A673 (cell line): ENCODE measurements around the gene FAM47E. TPM values are rescaled to one million over a fixed set of nuclear protein-coding genes. Genes with fewer than 3 reads are reported as not detected.
"Not testable (repeated sequence)": the region's sequence is repeated elsewhere in the genome, so short reads cannot be mapped to it uniquely, and the experiment has no call there.

Experiments used
- BruUV-seq: library from RNA; stranded (reverse); fragments of 400-500 nt; replicated peaks from 2 replicates; lab custom pipeline; 2021; lab: Mats Ljungman, UMichigan
- CTCF ChIA-PET: fragments of 300-600 bp; sonication (Branson Sonifier 250); formaldehyde crosslinking; loops from one replicate; lab custom pipeline; 2022; ENCODE audit warnings: antibody characterized with exemption; lab: Charles Lee
- POLR2A ChIA-PET: fragments of 300-600 bp; sonication (Branson Sonifier 250); formaldehyde crosslinking; loops from one replicate; lab custom pipeline; 2022; ENCODE audit warnings: antibody characterized with exemption; ENCODE audit not compliant: low non-redundant PET; lab: Charles Lee
- DNase-seq: peaks from one replicate; pipeline ENCODE4 v3.0.0-alpha.2; 2015; ENCODE audit warnings: low spot score
- H3K27ac ChIP-seq: fragments of 200-600 bp; sonication (generic); 2 replicates; pipeline ENCODE4 v1.5.1; 2016; ENCODE audit warnings: mixed run types, low read depth, mild to moderate bottlenecking, mixed read lengths, antibody characterized with exemption, low read length; ENCODE audit not compliant: poor library complexity, severe bottlenecking
- H3K27me3 ChIP-seq: fragments of 200-600 bp; sonication (generic); replicated peaks from 2 replicates; pipeline ENCODE4 v1.6.1; 2017; ENCODE audit warnings: mixed run types, low read depth, mild to moderate bottlenecking, mixed read lengths, antibody characterized with exemption, low read length; ENCODE audit not compliant: insufficient read depth, poor library complexity
- H3K36me3 ChIP-seq: fragments of 200-600 bp; sonication (generic); 2 replicates; pipeline ENCODE4 v1.6.1; 2016; ENCODE audit warnings: mixed run types, mild to moderate bottlenecking, mixed read lengths, antibody characterized with exemption, low read length; ENCODE audit not compliant: insufficient read depth, poor library complexity, severe bottlenecking
- H3K4me1 ChIP-seq: fragments of 200-600 bp; sonication (generic); 2 replicates; pipeline ENCODE4 v1.6.1; 2017; ENCODE audit warnings: mixed run types, mild to moderate bottlenecking, mixed read lengths, antibody characterized with exemption, low read length; ENCODE audit not compliant: insufficient read depth, poor library complexity, severe bottlenecking
- H3K4me3 ChIP-seq: fragments of 200-600 bp; sonication (generic); 2 replicates; pipeline ENCODE4 v1.5.1; 2016; ENCODE audit warnings: low read depth, mixed run types, mild to moderate bottlenecking, mixed read lengths, low read length; ENCODE audit not compliant: poor library complexity, severe bottlenecking
- H3K9me3 ChIP-seq: fragments of 200-600 bp; sonication (generic); 2 replicates; pipeline ENCODE4 v1.6.1; 2016; ENCODE audit warnings: mixed run types, low read depth, mild to moderate bottlenecking, mixed read lengths, antibody characterized with exemption, low read length; ENCODE audit not compliant: poor library complexity, severe bottlenecking
- CTCF ChIP-seq: fragments of 300-800, 200-600 bp; sonication (generic); conservative IDR thresholded peaks from 2 replicates; pipeline ENCODE4 v1.5.1; 2017; ENCODE audit warnings: low read depth, mild to moderate bottlenecking, antibody characterized with exemption, low read length, moderate library complexity, mixed read lengths
- EZH2 ChIP-seq: fragments of 200-600 bp; sonication (generic); IDR thresholded peaks from 2 replicates; pipeline ENCODE4 v1.6.1; 2017; ENCODE audit warnings: borderline replicate concordance, low read depth, mild to moderate bottlenecking, mixed read lengths, antibody characterized with exemption, low read length; ENCODE audit not compliant: poor library complexity, severe bottlenecking
- intact Hi-C: fragments of 100-400 bp; cut with micrococcal nuclease; formaldehyde crosslinking; loops from one replicate; pipeline ENCODE4 v1.10.0; 2022; ENCODE audit not compliant: unreplicated experiment
- total RNA-seq: library from RNA; stranded (reverse); gene quantifications from 2 replicates; pipeline ENCODE4 v1.2.3, GENCODE V29; 2021

Gene FAM47E
- total RNA-seq, 1 experiment from 2014 or later: 0.21 TPM

GRCh38 chr4:76238701-76239100 lies 12.8 kb upstream of the FAM47E start:
- no peak for DNase-seq
- POLR2A ChIA-PET: no interaction called here
- TF ChIP-seq EZH2 (no peak), CTCF (no peak)
- no TSS peak for BruUV-seq
- H3K4me1 ChIP-seq: no peaks in the 10 kb centered on the region
- no peak overlapping the region for H3K4me3 ChIP-seq
- intact Hi-C loops: no loop called here
- CTCF ChIA-PET: no interaction called here
- peaks cover 9% of the 10 kb centered on the region for H3K9me3 ChIP-seq
- no peaks in the 10 kb centered on the region for H3K27me3 ChIP-seq
- H3K36me3 ChIP-seq: no peaks in the 10 kb centered on the region
- no peak overlapping the region for H3K27ac ChIP-seq

- intact Hi-C loops: no loop called here
- TF ChIP-seq CTCF (no peak), EZH2 (no peak)
- H3K27ac ChIP-seq: no peak overlapping the region
These were observed 11.3 kb upstream of the FAM47E start for GRCh38 chr4:76240236-76240635.

GRCh38 chr4:76243877-76244276 lies 7.6 kb upstream of the FAM47E start:
- BruUV-seq, H3K27ac ChIP-seq, H3K4me1 ChIP-seq, H3K36me3 ChIP-seq, H3K4me3 ChIP-seq, H3K27me3 ChIP-seq, intact Hi-C loops, CTCF ChIA-PET, H3K9me3 ChIP-seq, DNase-seq, POLR2A ChIA-PET: not testable (repeated sequence)

More at GRCh38 chr4:76240236-76240635, 11.3 kb upstream of the FAM47E start:
- Histone ChIP-seq H3K27me3 (no peaks in the 10 kb centered on the region), H3K4me3 (no peak overlapping the region), H3K36me3 (no peaks in the 10 kb centered on the region), H3K9me3 (peaks cover 9% of the 10 kb centered on the region), H3K4me1 (no peaks in the 10 kb centered on the region)
- no peak for DNase-seq
- BruUV-seq: no TSS peak
- CTCF ChIA-PET: no interaction called here
- POLR2A ChIA-PET: no interaction called here

- no peak for DNase-seq
- no TSS peak for BruUV-seq
- POLR2A ChIA-PET: no interaction called here
- H3K4me3 ChIP-seq: no peak overlapping the region
- no peaks in the 10 kb centered on the region for H3K36me3 ChIP-seq
- H3K27me3 ChIP-seq: peaks cover 18% of the 10 kb centered on the region
- no peak overlapping the region for H3K27ac ChIP-seq
- no peaks in the 10 kb centered on the region for H3K9me3 ChIP-seq
- H3K4me1 ChIP-seq: no peaks in the 10 kb centered on the region
- no peak for TF ChIP-seq CTCF
- no peak for TF ChIP-seq EZH2
- intact Hi-C loops: no loop called here
- CTCF ChIA-PET: interaction anchor here (0.6 kb wide), 1 partner anchor 66 kb away, joined by 3 read pairs; no protein-coding TSS in a partner anchor
These were observed 5.5 kb upstream of the FAM47E start for GRCh38 chr4:76246025-76246424.
